KMS-11 (cell line): ENCODE data around the gene IRF6.

ENCODE experiments used
- H2AFZ ChIP-seq: fragments of 200-600 bp; sonication (generic); 2 replicates; pipeline ENCODE4 v1.6.1; 2016; ENCODE audit warnings: antibody characterized with exemption, mixed run types, low read depth
- H3K27ac ChIP-seq: fragments of 200-600 bp; sonication (generic); 2 replicates; pipeline ENCODE4 v1.6.1; 2016; ENCODE audit warnings: mild to moderate bottlenecking, mixed run types
- H3K27me3 ChIP-seq: fragments of 200-600 bp; sonication (generic); 2 replicates; pipeline ENCODE4 v1.6.1; 2017; ENCODE audit warnings: mild to moderate bottlenecking, low read depth, mixed run types, moderate library complexity; ENCODE audit not compliant: insufficient read depth
- H3K36me3 ChIP-seq: fragments of 200-600 bp; sonication (generic); 2 replicates; pipeline ENCODE4 v1.6.1; 2017; ENCODE audit warnings: mild to moderate bottlenecking, mixed run types; ENCODE audit not compliant: insufficient read depth
- H3K4me1 ChIP-seq: fragments of 200-600 bp; sonication (generic); 2 replicates; pipeline ENCODE4 v1.6.1; 2016; ENCODE audit warnings: mild to moderate bottlenecking, low read depth, mixed run types; ENCODE audit not compliant: poor library complexity, severe bottlenecking
- H3K4me2 ChIP-seq: fragments of 200-600 bp; sonication (generic); 2 replicates; pipeline ENCODE4 v1.7.0; 2016; ENCODE audit warnings: mild to moderate bottlenecking, mixed run types
- H3K4me3 ChIP-seq: fragments of 200-600 bp; sonication (generic); IDR thresholded peaks from 2 replicates; pipeline ENCODE4 v1.6.1; 2017; ENCODE audit warnings: low read depth, low read length, mixed read lengths; ENCODE audit not compliant: insufficient read depth
- H3K79me2 ChIP-seq: fragments of 200-600 bp; sonication (generic); 2 replicates; pipeline ENCODE4 v1.6.1; 2016; ENCODE audit warnings: low read depth, mixed run types; ENCODE audit not compliant: insufficient read depth
- H3K9ac ChIP-seq: fragments of 200-600 bp; sonication (generic); 2 replicates; pipeline ENCODE4 v1.6.1; 2016; ENCODE audit warnings: mild to moderate bottlenecking, mixed run types
- H4K20me1 ChIP-seq: fragments of 200-600 bp; sonication (generic); 2 replicates; pipeline ENCODE4 v1.6.1; 2016; ENCODE audit warnings: mild to moderate bottlenecking, mixed run types; ENCODE audit not compliant: insufficient read depth
- TF ChIP-seq, protein P1 (sequence below): fragments of 200-600 bp; sonication (generic); conservative IDR thresholded peaks from 2 replicates; pipeline ENCODE4 v1.6.1; 2017; ENCODE audit warnings: low read depth, mild to moderate bottlenecking, antibody characterized with exemption, low read length, moderate library complexity, mixed read lengths

The IRF6 gene

GRCh38 chr1:209853676-209854075 lies 47.7 kb upstream of the IRF6 start:
- Histone ChIP-seq H3K36me3 (no peaks in the 10 kb centered on the region), H2AFZ (no peak overlapping the region), H3K4me1 (no peaks in the 10 kb centered on the region), H3K4me3 (no peak overlapping the region), H3K27ac (no peak overlapping the region), H3K79me2 (no peaks in the 10 kb centered on the region), H3K9ac (no peak overlapping the region), H3K27me3 (no peaks in the 10 kb centered on the region), H4K20me1 (no peaks in the 10 kb centered on the region), H3K4me2 (no peak overlapping the region)
- TF ChIP-seq, protein P1, sequence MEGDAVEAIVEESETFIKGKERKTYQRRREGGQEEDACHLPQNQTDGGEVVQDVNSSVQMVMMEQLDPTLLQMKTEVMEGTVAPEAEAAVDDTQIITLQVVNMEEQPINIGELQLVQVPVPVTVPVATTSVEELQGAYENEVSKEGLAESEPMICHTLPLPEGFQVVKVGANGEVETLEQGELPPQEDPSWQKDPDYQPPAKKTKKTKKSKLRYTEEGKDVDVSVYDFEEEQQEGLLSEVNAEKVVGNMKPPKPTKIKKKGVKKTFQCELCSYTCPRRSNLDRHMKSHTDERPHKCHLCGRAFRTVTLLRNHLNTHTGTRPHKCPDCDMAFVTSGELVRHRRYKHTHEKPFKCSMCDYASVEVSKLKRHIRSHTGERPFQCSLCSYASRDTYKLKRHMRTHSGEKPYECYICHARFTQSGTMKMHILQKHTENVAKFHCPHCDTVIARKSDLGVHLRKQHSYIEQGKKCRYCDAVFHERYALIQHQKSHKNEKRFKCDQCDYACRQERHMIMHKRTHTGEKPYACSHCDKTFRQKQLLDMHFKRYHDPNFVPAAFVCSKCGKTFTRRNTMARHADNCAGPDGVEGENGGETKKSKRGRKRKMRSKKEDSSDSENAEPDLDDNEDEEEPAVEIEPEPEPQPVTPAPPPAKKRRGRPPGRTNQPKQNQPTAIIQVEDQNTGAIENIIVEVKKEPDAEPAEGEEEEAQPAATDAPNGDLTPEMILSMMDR, result no peak

GRCh38 chr1:209850342-209850979 lies 44.5 kb upstream of the IRF6 start:
- Histone ChIP-seq H2AFZ (no peak overlapping the region), H3K9ac (no peak overlapping the region), H4K20me1 (no peaks in the 10 kb centered on the region), H3K79me2 (peaks cover 6% of the 10 kb centered on the region; the same call in 1 of the 2 replicates), H3K4me3 (no peak overlapping the region), H3K4me1 (no peaks in the 10 kb centered on the region), H3K27me3 (no peaks in the 10 kb centered on the region), H3K4me2 (no peak overlapping the region), H3K36me3 (0 out of 2 replicates have a peak, but pooled peaks cover 9% of the 10 kb centered on the region), H3K27ac (no peak overlapping the region)
- TF ChIP-seq, protein P1, result peak; percentile 86

GRCh38 chr1:209849388-209849787 lies 43.4 kb upstream of the IRF6 start:
- Histone ChIP-seq H3K9ac (no peak overlapping the region), H3K27ac (no peak overlapping the region), H3K27me3 (no peaks in the 10 kb centered on the region), H3K4me3 (no peak overlapping the region), H3K4me1 (no peaks in the 10 kb centered on the region), H3K4me2 (no peak overlapping the region), H2AFZ (no peak overlapping the region), H3K36me3 (0 out of 2 replicates have a peak, but pooled peaks cover 9% of the 10 kb centered on the region), H3K79me2 (peaks cover 6% of the 10 kb centered on the region; the same call in 1 of the 2 replicates), H4K20me1 (no peaks in the 10 kb centered on the region)
- TF ChIP-seq, protein P1, result no peak

GRCh38 chr1:209845408-209845725 lies 39.4 kb upstream of the IRF6 start:
- peaks cover 13% of the 10 kb centered on the region; the same call in 1 of the 2 replicates for H3K36me3 ChIP-seq
- H3K27ac ChIP-seq, result no peak overlapping the region
- TF ChIP-seq, protein P1, result no peak
- peaks cover 6% of the 10 kb centered on the region; the same call in 1 of the 2 replicates for H3K79me2 ChIP-seq
- no peaks in the 10 kb centered on the region for H4K20me1 ChIP-seq
- no peaks in the 10 kb centered on the region for H3K27me3 ChIP-seq
- no peak overlapping the region for H3K4me3 ChIP-seq
- no peak overlapping the region for H2AFZ ChIP-seq
- H3K9ac ChIP-seq, result no peak overlapping the region
- H3K4me1 ChIP-seq, result no peaks in the 10 kb centered on the region
- H3K4me2 ChIP-seq, result no peak overlapping the region
